Measurements from ENCODE around the gene PTF1A.

- TF ChIP-seq, protein P1, sequence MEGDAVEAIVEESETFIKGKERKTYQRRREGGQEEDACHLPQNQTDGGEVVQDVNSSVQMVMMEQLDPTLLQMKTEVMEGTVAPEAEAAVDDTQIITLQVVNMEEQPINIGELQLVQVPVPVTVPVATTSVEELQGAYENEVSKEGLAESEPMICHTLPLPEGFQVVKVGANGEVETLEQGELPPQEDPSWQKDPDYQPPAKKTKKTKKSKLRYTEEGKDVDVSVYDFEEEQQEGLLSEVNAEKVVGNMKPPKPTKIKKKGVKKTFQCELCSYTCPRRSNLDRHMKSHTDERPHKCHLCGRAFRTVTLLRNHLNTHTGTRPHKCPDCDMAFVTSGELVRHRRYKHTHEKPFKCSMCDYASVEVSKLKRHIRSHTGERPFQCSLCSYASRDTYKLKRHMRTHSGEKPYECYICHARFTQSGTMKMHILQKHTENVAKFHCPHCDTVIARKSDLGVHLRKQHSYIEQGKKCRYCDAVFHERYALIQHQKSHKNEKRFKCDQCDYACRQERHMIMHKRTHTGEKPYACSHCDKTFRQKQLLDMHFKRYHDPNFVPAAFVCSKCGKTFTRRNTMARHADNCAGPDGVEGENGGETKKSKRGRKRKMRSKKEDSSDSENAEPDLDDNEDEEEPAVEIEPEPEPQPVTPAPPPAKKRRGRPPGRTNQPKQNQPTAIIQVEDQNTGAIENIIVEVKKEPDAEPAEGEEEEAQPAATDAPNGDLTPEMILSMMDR (conservative IDR thresholded peaks at IDR 0.05; ENCODE audit: low read length) = no peak
- no peak for TF ChIP-seq EZH2phosphoT487 (IDR thresholded peaks at IDR 0.05; ENCODE audit: borderline replicate concordance, low read depth, low read length)
Observed at GRCh38 chr10:23146258-23146657, 45.9 kb upstream of the PTF1A start.
